ENCODE measurements around the gene HIVEP3.

The HIVEP3 gene

DNA sequence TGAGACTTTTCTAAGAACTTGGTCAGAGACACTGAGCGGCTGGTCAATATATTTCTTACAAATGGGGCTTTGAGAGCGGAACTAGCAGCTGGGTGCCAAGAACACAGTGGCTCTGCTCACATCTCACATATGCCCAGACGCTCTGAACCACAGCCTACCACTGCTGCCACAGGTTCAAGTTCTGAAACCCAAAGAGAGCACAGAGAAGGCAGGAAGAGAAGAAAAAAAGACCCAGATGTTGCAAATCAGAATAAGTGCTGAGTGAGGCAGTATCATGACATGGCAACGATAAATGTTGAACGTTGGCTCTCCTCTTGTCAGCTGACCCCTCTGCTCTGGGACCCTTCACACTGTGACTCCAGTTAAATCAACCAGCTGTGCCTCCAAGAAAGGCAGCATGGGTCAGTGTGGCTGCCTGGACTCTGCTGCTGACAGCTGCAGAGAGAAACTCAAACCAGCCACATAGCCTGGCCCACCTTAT is 26.4 kb downstream of the HIVEP3 start:
- Histone ChIP-seq H3K4me3 (IDR thresholded peaks at IDR 0.05; ENCODE audit: insufficient read depth, low read depth, low read length) (no peak overlapping the region), H2AFZ (ENCODE audit: low read depth) (peak overlapping the region; percentile 77; the same call in 1 of the 2 replicates), H3K4me1 (ENCODE audit: low read depth, poor library complexity, severe bottlenecking) (peaks cover 42% of the 10 kb centered on the region), H4K20me1 (ENCODE audit: insufficient read depth) (no peaks in the 10 kb centered on the region), H3K36me3 (ENCODE audit: insufficient read depth) (no peaks in the 10 kb centered on the region), H3K27me3 (ENCODE audit: insufficient read depth, low read depth) (no peaks in the 10 kb centered on the region), H3K27ac (peak overlapping the region; percentile 74), H3K79me2 (ENCODE audit: insufficient read depth, low read depth) (no peaks in the 10 kb centered on the region), H3K9ac (peak overlapping the region; percentile 54; the same call in 1 of the 2 replicates), H3K4me2 (peak overlapping the region; percentile 96)
- no peak for TF ChIP-seq CTCF (conservative IDR thresholded peaks at IDR 0.05; ENCODE audit: low read depth, low read length)

- Histone ChIP-seq H3K79me2 (ENCODE audit: insufficient read depth, low read depth) (no peaks in the 10 kb centered on the region), H2AFZ (ENCODE audit: low read depth) (peak overlapping the region; percentile 77), H3K4me1 (ENCODE audit: low read depth, poor library complexity, severe bottlenecking) (peaks cover 42% of the 10 kb centered on the region), H3K27me3 (ENCODE audit: insufficient read depth, low read depth) (no peaks in the 10 kb centered on the region), H3K36me3 (ENCODE audit: insufficient read depth) (no peaks in the 10 kb centered on the region), H3K27ac (peak overlapping the region; percentile 74), H3K9ac (peak overlapping the region; percentile 54), H3K4me2 (peak overlapping the region; percentile 96), H4K20me1 (ENCODE audit: insufficient read depth) (no peaks in the 10 kb centered on the region), H3K4me3 (IDR thresholded peaks at IDR 0.05; ENCODE audit: insufficient read depth, low read depth, low read length) (peak overlapping the region; percentile 74)
- no peak; the same call in 1 of the 2 replicates for TF ChIP-seq CTCF (conservative IDR thresholded peaks at IDR 0.05; ENCODE audit: low read depth, low read length)
Measured at GRCh38 chr1:41891199-41891896, 27.4 kb downstream of the HIVEP3 start.

GRCh38 chr1:41890825-41891198 is 27.9 kb downstream of the HIVEP3 start:
- Histone ChIP-seq H3K36me3 (ENCODE audit: insufficient read depth) (no peaks in the 10 kb centered on the region), H3K9ac (peak overlapping the region; percentile 54), H3K4me3 (IDR thresholded peaks at IDR 0.05; ENCODE audit: insufficient read depth, low read depth, low read length) (no peak overlapping the region), H3K4me2 (peak overlapping the region; percentile 96), H2AFZ (ENCODE audit: low read depth) (peak overlapping the region; percentile 77), H3K79me2 (ENCODE audit: insufficient read depth, low read depth) (no peaks in the 10 kb centered on the region), H3K4me1 (ENCODE audit: low read depth, poor library complexity, severe bottlenecking) (peaks cover 42% of the 10 kb centered on the region), H4K20me1 (ENCODE audit: insufficient read depth) (no peaks in the 10 kb centered on the region), H3K27me3 (ENCODE audit: insufficient read depth, low read depth) (no peaks in the 10 kb centered on the region), H3K27ac (peak overlapping the region; percentile 74)
- TF ChIP-seq CTCF (conservative IDR thresholded peaks at IDR 0.05; ENCODE audit: low read depth, low read length) = no peak

DNA sequence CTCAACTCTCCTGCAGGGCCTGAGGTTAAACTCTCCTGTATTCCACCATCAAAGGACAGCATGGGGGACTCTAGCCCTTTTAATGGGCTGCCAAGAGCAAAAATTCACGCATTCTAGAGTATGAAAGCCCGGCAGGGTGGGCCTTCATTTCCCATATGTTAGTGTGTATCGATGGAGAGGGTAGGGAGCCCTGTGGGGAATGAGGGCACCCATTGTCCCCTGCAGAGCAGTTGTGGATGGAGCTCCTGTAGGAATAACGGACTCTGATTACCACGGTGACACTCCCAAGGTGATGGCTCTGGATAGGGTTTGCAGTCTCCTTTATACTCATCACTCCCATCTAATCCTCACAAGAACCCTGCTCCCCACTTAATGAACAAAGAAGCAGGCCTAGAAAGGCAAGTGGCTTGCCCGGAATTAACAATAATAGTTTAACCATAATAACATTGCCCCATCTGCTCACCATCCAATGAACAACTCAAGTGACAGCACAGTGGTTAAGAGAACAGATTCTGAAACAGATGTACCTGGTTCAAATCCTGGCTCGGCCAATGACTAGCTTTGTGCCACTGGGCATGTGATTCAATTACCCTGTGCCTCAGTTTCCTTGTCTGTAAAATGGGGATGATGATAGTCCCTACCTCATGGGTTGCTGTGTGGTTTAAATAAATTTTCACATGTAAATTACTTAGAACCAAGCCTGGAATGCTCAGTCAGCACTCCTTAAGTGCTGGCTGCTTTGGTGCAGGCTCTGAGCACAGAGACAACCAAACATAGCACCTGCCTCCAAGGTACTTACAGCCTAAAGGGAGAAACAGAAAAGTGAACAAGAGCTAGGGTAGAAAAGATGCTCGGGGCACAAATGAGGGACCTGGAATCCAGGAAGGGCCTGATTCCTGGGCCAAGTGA is 29.0 kb downstream of the HIVEP3 start:
- no peak overlapping the region for H2AFZ ChIP-seq (ENCODE audit: low read depth)
- no peak overlapping the region for H3K27ac ChIP-seq
- H3K36me3 ChIP-seq (ENCODE audit: insufficient read depth) = no peaks in the 10 kb centered on the region
- H3K27me3 ChIP-seq (ENCODE audit: insufficient read depth, low read depth) = no peaks in the 10 kb centered on the region
- H3K4me1 ChIP-seq (ENCODE audit: low read depth, poor library complexity, severe bottlenecking) = peaks cover 42% of the 10 kb centered on the region
- no peaks in the 10 kb centered on the region for H3K79me2 ChIP-seq (ENCODE audit: insufficient read depth, low read depth)
- TF ChIP-seq CTCF (conservative IDR thresholded peaks at IDR 0.05; ENCODE audit: low read depth, low read length) = no peak
- H3K9ac ChIP-seq = no peak overlapping the region
- H3K4me2 ChIP-seq = peak overlapping the region; percentile 96; the same call in 1 of the 2 replicates
- no peaks in the 10 kb centered on the region for H4K20me1 ChIP-seq (ENCODE audit: insufficient read depth)
- H3K4me3 ChIP-seq (IDR thresholded peaks at IDR 0.05; ENCODE audit: insufficient read depth, low read depth, low read length) = no peak overlapping the region

Measured in KMS-11 (cell line).